ENCODE measurements around the gene SLC23A2. TPM values are rescaled to one million over a fixed set of nuclear protein-coding genes. Genes with fewer than 3 reads are reported as not detected.
"Not testable (repeated sequence)": the region's sequence is repeated elsewhere in the genome, so short reads cannot be mapped to it uniquely, and the experiment has no call there.

Gene SLC23A2
- total RNA-seq, 4 donors from 2014 or later, result 10.5 to 29.0 (median 20.4) TPM

GRCh38 chr20:5031206-5031557 lies 29.9 kb upstream of the SLC23A2 start:
- H3K9me3 ChIP-seq, result no peaks in the 10 kb centered on the region
- 60% methylated on average over 10 of the region's 10 CpGs for WGBS
- TF ChIP-seq EP300 (IDR thresholded peaks at IDR 0.05) (no peak), POLR2AphosphoS5 (IDR thresholded peaks at IDR 0.05) (no peak), POLR2A (IDR thresholded peaks at IDR 0.05) (no peak), CTCF (IDR thresholded peaks at IDR 0.05) (no peak)
- H3K27me3 ChIP-seq, result peaks cover 3% of the 10 kb centered on the region
- H3K4me3 ChIP-seq, result no peak overlapping the region
- peaks cover 6% of the 10 kb centered on the region for H3K4me1 ChIP-seq
- no peak overlapping the region for H3K27ac ChIP-seq
- DNase-seq (ENCODE audit: low spot score in 2 of 2), result no peak
- H3K36me3 ChIP-seq, result no peaks in the 10 kb centered on the region

GRCh38 chr20:5030348-5031205 lies 29.3 kb upstream of the SLC23A2 start:
- Histone ChIP-seq H3K9me3 (no peaks in the 10 kb centered on the region), H3K4me1 (peaks cover 6% of the 10 kb centered on the region), H3K4me3 (no peak overlapping the region), H3K27me3 (peaks cover 3% of the 10 kb centered on the region), H3K27ac (no peak overlapping the region), H3K36me3 (no peaks in the 10 kb centered on the region)
- no peak for DNase-seq (ENCODE audit: low spot score in 2 of 2)
- TF ChIP-seq POLR2A (IDR thresholded peaks at IDR 0.05) (no peak), POLR2AphosphoS5 (IDR thresholded peaks at IDR 0.05) (no peak), CTCF (IDR thresholded peaks at IDR 0.05) (no peak), EP300 (IDR thresholded peaks at IDR 0.05) (no peak)
- 68% methylated on average over 10 of the region's 10 CpGs for WGBS

- not testable (repeated sequence) for H3K27ac ChIP-seq
- WGBS, result 93% methylated on average over 3 of the region's 4 CpGs
Measured at GRCh38 chr20:5028258-5029059, 27.1 kb upstream of the SLC23A2 start.

GRCh38 chr20:5024982-5025381 lies 23.7 kb upstream of the SLC23A2 start:
- Histone ChIP-seq H3K4me3 (no peak overlapping the region), H3K36me3 (no peaks in the 10 kb centered on the region), H3K27me3 (no peaks in the 10 kb centered on the region), H3K4me1 (no peaks in the 10 kb centered on the region), H3K9me3 (no peaks in the 10 kb centered on the region), H3K27ac (no peak overlapping the region)
- no peak for DNase-seq (ENCODE audit: low spot score in 2 of 2)
- TF ChIP-seq CTCF (IDR thresholded peaks at IDR 0.05), result no peak
- WGBS, result 89% methylated on average over 4 of the region's 4 CpGs

More at GRCh38 chr20:5028258-5029059, 27.1 kb upstream of the SLC23A2 start:
- H3K4me3 ChIP-seq; H3K27me3 ChIP-seq; H3K4me1 ChIP-seq; H3K9me3 ChIP-seq; DNase-seq (ENCODE audit: low spot score in 2 of 2); H3K36me3 ChIP-seq: not testable (repeated sequence)

- no peak for DNase-seq (ENCODE audit: low spot score in 2 of 2)
- Histone ChIP-seq H3K4me3 (no peak overlapping the region), H3K36me3 (no peaks in the 10 kb centered on the region), H3K9me3 (no peaks in the 10 kb centered on the region), H3K27me3 (no peaks in the 10 kb centered on the region), H3K27ac (no peak overlapping the region), H3K4me1 (no peaks in the 10 kb centered on the region)
- no peak for TF ChIP-seq POLR2AphosphoS5 (IDR thresholded peaks at IDR 0.05)
- no peak for TF ChIP-seq CTCF (IDR thresholded peaks at IDR 0.05)
- TF ChIP-seq EP300 (IDR thresholded peaks at IDR 0.05), result no peak
- no peak for TF ChIP-seq POLR2A (IDR thresholded peaks at IDR 0.05)
- 80% methylated on average over 6 of the region's 6 CpGs for WGBS
Measured at GRCh38 chr20:5024103-5024502, 22.8 kb upstream of the SLC23A2 start.

GRCh38 chr20:5023171-5023570 lies 21.9 kb upstream of the SLC23A2 start:
- H3K36me3 ChIP-seq; H3K27me3 ChIP-seq; DNase-seq (ENCODE audit: low spot score in 2 of 2); H3K27ac ChIP-seq; H3K9me3 ChIP-seq; H3K4me3 ChIP-seq; H3K4me1 ChIP-seq: not testable (repeated sequence)
- 100% methylated on average over 4 of the region's 4 CpGs for WGBS

Data from suprapubic skin (tissue), 4 donors.